VCaP (cell line): ENCODE results near the gene COPZ2.
A peak's percentile ranks its signal among the peaks of the same experiment; 100 is the strongest.
"Not testable (repeated sequence)": the region's sequence is repeated elsewhere in the genome, so short reads cannot be mapped to it uniquely, and the experiment has no call there.

ENCODE experiments used
- H3K27ac ChIP-seq: fragments of 450-650 bp; 2 replicates; pipeline ENCODE4 v1.5.1; 2017
- TF ChIP-seq, protein P1 (sequence below): fragments of 450-650 bp; conservative IDR thresholded peaks from 2 replicates; pipeline ENCODE4 v1.5.1; 2017; ENCODE audit warnings: mild to moderate bottlenecking, moderate library complexity

Gene COPZ2

DNA sequence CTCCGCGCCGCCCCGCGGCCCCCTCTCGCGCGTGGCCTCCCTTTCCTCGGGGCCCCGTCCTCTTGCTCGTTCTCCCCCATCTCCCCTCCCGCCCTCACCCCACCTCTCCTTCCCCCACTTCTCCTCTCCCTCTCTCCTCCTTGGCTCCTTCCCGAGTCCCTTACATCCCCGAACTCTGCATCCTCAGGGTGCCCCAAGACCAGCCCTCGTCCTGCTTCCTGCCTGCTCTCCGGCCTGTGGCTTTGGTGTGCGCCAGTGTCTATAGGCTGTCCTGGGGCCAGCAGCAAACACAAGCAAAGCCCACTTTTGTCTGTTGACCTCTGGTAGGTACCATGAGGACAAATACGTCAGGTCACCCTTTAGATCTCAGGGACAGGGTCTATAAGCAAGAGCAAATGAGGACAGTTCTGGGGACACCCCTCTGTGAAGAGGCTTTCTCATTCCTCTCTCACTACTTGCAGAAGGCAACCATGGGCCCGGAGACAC is 284 bp upstream of the COPZ2 start:
- TF ChIP-seq, protein P1, sequence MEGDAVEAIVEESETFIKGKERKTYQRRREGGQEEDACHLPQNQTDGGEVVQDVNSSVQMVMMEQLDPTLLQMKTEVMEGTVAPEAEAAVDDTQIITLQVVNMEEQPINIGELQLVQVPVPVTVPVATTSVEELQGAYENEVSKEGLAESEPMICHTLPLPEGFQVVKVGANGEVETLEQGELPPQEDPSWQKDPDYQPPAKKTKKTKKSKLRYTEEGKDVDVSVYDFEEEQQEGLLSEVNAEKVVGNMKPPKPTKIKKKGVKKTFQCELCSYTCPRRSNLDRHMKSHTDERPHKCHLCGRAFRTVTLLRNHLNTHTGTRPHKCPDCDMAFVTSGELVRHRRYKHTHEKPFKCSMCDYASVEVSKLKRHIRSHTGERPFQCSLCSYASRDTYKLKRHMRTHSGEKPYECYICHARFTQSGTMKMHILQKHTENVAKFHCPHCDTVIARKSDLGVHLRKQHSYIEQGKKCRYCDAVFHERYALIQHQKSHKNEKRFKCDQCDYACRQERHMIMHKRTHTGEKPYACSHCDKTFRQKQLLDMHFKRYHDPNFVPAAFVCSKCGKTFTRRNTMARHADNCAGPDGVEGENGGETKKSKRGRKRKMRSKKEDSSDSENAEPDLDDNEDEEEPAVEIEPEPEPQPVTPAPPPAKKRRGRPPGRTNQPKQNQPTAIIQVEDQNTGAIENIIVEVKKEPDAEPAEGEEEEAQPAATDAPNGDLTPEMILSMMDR, result no peak
- H3K27ac ChIP-seq, result peak overlapping the region; percentile 15; the same call in 1 of the 2 replicates

DNA sequence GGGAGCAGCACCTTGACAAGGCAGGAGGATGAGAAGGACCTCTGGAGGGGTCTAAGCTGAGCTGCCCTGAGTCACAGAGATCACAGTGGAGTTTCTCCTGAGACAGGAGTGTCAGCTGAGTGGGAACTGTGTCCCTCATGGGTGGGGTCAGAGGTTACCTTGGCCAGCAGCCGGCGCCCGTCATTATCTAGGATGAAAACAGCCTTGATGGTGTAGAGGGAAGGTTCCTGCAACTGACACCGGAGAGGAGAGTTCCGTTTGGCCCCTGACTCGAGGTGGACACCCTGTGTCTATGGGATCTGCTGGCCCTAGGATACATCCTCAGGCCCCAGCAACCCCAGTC is 933 bp downstream of the COPZ2 start:
- TF ChIP-seq, protein P1, result no peak
- no peak overlapping the region for H3K27ac ChIP-seq

DNA sequence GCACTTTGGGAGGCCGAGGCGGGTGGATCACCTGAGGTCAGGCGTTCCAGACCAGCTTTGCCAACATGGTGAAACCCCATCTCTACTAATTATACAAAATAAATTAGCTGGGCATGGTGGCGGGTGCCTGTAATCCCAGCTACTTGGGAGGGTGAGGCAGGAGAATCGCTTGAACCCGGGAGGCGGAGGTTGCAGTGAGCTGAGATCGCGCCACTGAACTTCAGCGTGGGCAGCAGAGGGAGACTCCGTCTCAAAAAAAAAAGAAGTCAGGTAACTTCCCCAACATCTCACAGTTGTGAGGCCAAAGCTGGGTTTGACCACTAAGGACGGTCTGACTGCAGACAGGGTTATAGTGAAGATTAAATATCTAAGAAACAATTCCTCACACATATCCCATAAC is 2.9 kb downstream of the COPZ2 start:
- H3K27ac ChIP-seq, result not testable (repeated sequence)

DNA sequence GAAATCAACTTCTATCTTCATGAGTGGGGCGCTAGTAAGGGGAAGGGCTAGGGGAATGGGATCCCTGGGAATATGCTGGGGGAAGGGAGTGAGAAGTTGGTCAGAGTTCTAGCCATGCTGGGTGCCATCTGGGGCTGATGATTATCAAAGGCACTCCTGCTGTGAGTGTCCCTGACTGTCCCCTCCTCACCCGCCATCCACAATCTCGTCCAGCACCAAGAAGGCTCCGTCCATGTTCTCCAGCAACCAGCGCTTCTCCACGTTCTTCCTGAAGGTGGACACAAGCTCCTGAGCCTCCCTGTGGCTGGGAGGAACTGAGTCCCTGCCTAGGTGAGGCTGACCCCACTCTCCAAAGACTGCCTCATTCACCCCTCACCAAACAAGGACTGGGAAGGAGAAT is 5.6 kb downstream of the COPZ2 start:
- TF ChIP-seq, protein P1, result no peak
- no peak overlapping the region for H3K27ac ChIP-seq

DNA sequence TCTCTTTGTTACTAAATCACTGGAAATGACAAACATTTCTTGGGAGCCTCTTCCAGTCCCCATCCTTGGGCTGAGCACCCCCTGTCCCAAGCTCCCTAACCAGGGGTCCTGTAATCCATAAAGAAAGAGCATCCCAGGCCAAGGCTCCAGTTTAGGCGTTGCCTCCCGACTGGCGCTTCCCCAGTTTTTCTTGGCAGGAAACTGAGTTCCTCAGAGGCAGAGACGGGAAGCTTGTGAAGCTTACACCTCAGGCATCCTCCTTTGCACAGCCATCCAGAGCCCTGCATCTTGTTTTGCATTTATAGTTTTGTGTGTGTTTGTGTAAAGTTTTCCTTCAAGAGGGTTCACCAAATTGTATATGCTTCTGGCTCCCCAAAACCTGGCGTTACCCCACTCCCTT is 7.1 kb downstream of the COPZ2 start:
- H3K27ac ChIP-seq, result no peak overlapping the region
- TF ChIP-seq, protein P1, result no peak

DNA sequence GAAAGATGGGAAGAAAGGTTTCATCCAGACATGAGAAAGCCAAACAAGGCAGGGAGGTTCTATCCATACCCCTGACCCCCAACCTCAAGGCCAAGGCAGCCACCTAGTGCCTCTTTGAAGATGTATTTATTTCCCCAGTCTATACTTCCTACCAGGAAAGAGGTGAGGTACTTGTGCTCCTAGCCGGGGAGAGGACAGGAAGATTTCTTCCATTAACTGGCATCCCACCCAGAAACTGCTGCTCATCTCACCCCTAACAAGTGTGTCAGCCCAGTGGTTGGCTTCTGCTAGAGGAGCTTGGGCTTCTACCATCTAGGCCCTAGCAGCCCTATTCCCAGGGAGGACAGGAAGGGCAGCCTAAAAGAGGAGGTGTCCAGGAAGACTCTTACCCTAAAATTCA is 8.9 kb downstream of the COPZ2 start:
- TF ChIP-seq, protein P1, result no peak
- H3K27ac ChIP-seq, result no peak overlapping the region

DNA sequence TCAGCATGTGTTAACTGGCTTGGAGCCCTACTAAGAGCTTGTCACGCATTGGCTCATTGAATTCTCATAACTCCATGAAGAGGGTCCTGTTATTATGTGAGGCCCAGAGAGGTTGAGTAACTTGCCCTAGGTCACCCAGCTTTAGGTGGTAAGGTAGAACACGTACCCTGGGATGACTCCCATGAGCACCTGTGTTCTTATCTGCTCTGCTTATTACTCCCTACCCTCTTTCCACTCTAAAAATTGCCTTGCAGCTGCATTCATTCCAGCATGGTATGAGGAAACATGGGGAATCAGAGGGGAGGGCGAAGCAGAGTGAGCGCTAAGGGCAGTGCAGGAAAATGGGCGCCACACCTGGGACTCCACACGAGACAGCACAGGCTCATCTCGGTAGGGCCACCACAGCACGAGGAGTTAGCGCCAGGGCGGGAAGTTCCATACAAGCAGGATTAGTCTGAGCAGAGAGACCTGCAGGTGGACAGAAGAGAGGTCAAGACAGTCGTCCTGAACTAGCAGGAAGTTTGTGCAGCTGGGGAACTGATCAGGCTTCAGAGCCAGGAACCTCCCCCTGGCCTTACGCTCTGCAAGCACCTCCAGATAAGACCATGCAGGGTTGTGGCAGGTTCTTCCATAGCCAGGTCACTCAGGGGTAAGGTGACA is 10.1 kb downstream of the COPZ2 start:
- TF ChIP-seq, protein P1, result no peak
- H3K27ac ChIP-seq, result no peak overlapping the region

DNA sequence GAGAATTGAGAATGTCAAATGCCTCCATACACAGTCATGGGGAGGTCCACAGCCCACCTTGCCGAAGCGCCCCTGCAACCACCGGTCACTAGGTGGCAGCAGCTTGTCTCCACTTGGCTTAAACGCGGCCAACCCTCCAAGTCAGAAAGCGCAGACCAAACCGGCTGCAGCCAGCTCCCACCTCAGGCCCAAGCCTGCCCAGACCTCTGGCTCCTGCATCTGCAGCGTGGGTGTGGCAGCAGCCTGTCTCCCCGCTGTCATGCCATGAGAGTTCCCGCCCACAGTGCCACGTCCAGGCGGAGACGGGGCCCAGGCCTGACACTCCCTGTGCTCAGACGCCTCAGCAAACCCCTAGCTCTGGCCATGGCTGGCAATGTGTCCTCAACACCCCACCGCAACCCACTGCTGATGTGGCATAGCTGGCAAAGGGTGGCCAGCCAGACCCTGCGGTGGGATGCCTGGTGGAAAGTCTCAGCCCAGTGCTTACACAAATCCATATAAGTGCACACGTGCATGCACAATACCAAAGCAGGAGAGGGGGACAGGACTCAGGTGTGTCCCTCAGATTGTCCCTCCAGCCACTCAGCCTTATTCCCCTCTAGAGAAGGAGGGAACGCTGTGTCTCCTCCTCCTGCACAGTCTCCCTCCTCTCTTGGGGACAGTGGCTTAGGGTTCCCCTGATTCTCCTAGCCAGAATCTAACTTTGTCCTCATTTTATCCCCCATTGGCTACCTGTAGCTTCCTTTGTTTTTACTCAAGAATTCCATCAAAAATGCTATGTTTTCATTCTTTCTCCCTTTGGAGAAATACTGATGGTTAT is 10.9 kb downstream of the COPZ2 start:
- TF ChIP-seq, protein P1, result peak; percentile 96

More for the DNA sequence above, 10.9 kb downstream of the COPZ2 start:
- peak overlapping the region; percentile 12; the same call in 1 of the 2 replicates for H3K27ac ChIP-seq
